AG04449 (cell line): Measurements from ENCODE around the gene OR2T8.

Source experiments
- CTCF ChIA-PET: fragments of 350-600 bp; formaldehyde crosslinking; extraction: SDS; loops from one replicate; lab custom pipeline; 2021; ENCODE audit warnings: antibody characterized with exemption; lab: Yijun Ruan, JAX
- POLR2A ChIA-PET: fragments of 400-600, 350-600 bp; formaldehyde crosslinking; extraction: SDS; loops from one replicate; lab custom pipeline; 2020; ENCODE audit warnings: antibody characterized with exemption, inconsistent platforms; lab: Yijun Ruan, JAX
- DNase-seq: peaks from one replicate; pipeline ENCODE4 v3.0.0-alpha.2; 2010; ENCODE audit warnings: low read depth, low spot score
- H3K4me3 ChIP-seq: 2 replicates; pipeline ENCODE4 v1.5.1; 2011; ENCODE audit warnings: low read depth, mild to moderate bottlenecking, control low read depth, low read length
- CTCF ChIP-seq: IDR thresholded peaks from one replicate; pipeline ENCODE4 v1.5.1; 2011; ENCODE audit warnings: mild to moderate bottlenecking, moderate library complexity, low read length, control low read depth, inconsistent platforms; ENCODE audit not compliant: insufficient read depth; ENCODE audit errors: missing control alignments

OR2T8 gene

GRCh38 chr1:247919952-247920351 is at the start of gene OR2T8:
TSS of gene OR2T8 (plus strand) at chr1:247920252. CDS start at chr1:247921018, 766 bp downstream.
- ChIA-PET CTCF (no interaction called here), POLR2A (no interaction called here)
- TF ChIP-seq CTCF = no peak

DNA sequence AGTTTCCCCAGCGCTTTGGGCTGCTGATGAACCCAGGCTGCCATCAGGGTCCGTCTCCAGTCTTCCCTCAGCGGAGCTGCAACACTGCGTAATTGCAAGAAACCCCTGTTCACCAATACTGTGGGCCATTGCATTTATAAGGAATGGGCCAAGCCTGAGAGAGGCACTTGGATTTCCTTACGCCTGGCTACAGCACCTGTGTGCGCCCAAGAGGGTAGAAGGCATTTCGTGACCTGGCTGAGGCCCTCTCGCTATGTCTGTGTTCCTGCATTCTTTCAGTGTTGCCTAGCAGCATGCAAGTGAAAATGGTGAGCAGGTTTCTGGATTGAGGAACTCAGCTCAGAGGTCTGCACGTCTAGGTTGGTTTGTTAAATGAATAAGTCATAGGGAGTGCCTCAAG is 36.7 kb upstream of the OR2T8 start:
- no peak overlapping the region for H3K4me3 ChIP-seq
- CTCF ChIA-PET = no interaction called here
- TF ChIP-seq CTCF = no peak
- POLR2A ChIA-PET = no interaction called here
- no peak for DNase-seq

More at GRCh38 chr1:247919952-247920351, at the start of gene OR2T8:
- no peak for DNase-seq
- H3K4me3 ChIP-seq = no peak within 1 kb of the TSS

- CTCF ChIA-PET = no interaction called here
- POLR2A ChIA-PET = no interaction called here
- no peak for DNase-seq
- no peak for TF ChIP-seq CTCF
- H3K4me3 ChIP-seq = no peak overlapping the region
Measured at GRCh38 chr1:247884797-247885413, 35.1 kb upstream of the OR2T8 start.

DNA sequence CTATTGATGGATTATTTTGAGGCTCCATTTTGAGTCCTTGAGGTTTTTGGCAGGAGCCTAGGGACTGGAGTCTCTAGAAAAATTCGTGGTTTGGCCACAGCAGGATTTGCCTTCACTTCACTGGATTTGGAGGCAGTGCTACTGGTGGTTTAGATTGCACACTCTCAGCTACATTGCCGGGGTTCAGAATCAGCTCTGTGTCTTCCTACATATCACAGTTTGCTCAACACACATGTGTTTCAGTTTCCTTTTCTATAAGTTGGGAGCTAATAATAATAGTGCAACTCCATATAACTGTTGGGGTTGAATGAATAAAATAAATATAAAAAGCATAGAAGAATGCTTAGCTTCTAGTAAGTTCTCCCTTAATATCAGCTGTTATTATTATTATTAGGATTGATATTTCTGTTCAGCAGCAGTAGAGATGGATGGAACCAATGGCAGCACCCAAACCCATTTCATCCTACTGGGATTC is 24.9 kb upstream of the OR2T8 start, which contains the start of gene OR2W3:
Gene OR2W3, plus strand, starts transcription at position 425 of the 475 bp plus-strand sequence. Its CDS starts 0 bp downstream, at position 425.
- ChIA-PET POLR2A (no interaction called here), CTCF (no interaction called here)
- H3K4me3 ChIP-seq = no peak within 1 kb of the TSS
- no peak for DNase-seq
- no peak for TF ChIP-seq CTCF

DNA sequence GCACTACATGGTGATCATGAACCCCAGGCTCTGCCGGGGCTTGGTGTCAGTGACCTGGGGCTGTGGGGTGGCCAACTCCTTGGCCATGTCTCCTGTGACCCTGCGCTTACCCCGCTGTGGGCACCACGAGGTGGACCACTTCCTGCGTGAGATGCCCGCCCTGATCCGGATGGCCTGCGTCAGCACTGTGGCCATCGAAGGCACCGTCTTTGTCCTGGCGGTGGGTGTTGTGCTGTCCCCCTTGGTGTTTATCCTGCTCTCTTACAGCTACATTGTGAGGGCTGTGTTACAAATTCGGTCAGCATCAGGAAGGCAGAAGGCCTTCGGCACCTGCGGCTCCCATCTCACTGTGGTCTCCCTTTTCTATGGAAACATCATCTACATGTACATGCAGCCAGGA is 24.1 kb upstream of the OR2T8 start:
- no peak overlapping the region for H3K4me3 ChIP-seq
- CTCF ChIA-PET = no interaction called here

DNA sequence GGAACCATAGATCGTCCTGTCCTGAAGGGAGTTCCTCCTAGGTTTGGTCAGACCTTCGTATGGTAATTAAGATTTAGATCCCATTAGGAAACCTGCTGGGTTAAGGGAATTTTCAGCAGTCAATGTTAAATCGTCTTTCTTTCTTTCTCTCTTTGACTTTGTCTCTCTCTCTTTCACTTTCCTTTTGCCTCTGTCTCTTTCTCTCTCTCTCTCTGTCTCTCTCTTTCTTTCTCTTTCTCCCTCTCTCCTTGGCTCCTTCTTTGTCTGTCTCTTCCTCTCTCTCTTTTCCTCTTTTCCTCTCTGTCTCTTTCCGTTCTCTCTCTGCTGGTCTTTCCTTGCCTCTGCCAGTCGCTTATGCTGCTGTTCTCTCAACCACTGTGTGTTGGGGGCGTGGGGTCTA is 15.9 kb upstream of the OR2T8 start:
- ChIA-PET CTCF (no interaction called here), POLR2A (no interaction called here)
- TF ChIP-seq CTCF = no peak
- no peak for DNase-seq
- H3K4me3 ChIP-seq = no peak overlapping the region

More for the DNA sequence above, 24.1 kb upstream of the OR2T8 start:
- POLR2A ChIA-PET = no interaction called here
- no peak for TF ChIP-seq CTCF
- no peak for DNase-seq
